Measurements from ENCODE around the gene KRT84.

Gene KRT84

DNA sequence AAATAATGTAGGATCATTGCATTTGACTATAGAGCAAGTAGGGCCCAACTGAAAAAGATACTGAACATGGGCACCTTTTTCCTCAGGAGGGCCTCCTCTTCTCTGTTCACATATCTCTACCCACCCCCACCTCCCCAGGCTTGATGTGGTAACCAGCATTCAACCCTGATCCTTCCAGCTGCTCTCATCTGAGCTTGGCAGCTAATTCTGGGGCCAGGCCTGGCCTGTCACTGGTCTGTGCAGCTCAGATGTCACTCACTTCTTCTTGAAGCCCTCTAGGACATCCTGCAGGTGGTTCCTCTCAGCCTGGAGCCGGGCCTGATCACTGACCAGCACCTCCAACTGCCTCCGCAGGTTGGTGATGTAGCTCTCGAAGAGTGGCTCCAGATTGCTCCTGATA lies 2.1 kb downstream of the KRT84 start:
- DNase-seq: no peak

DNA sequence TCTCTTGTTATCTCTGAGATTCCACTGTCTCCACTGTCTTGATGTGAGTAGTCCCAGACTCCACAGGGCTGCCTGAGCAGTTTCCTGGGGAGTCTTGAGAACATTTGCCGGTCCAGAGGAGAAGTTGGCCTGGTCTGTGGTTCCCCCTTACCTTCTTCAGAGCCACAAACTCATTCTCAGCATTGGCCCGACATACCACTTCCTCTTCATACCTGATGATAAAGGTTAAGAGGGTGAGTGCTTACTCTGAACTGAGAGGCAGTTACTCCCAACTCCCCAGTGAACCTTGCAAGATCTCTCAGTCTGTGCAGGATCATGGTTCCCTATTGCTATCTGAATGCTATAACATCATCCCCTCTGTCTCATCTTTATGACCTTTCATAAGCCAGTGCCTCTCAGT lies 2.6 kb downstream of the KRT84 start:
- DNase-seq: no peak

DNA sequence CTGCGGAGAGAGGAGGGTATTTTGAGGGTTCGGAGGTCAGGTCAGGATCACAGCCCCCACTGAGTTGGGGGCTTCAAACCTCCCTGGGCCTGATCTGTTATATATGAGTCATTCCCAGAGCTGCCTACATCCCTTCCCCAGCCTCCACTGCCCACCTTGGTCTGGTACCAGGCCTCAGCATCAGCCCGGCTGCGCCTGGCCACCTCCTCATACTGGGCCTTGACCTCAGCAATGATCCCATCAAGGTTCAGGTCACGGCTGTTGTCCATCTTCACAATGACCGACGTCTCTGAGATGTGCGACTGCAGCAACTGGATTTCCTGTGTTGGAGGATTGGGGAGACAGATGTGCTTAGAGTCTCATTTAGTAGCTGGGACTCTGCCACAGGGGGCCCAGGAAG lies 4.2 kb downstream of the KRT84 start:
- no peak for DNase-seq

DNA sequence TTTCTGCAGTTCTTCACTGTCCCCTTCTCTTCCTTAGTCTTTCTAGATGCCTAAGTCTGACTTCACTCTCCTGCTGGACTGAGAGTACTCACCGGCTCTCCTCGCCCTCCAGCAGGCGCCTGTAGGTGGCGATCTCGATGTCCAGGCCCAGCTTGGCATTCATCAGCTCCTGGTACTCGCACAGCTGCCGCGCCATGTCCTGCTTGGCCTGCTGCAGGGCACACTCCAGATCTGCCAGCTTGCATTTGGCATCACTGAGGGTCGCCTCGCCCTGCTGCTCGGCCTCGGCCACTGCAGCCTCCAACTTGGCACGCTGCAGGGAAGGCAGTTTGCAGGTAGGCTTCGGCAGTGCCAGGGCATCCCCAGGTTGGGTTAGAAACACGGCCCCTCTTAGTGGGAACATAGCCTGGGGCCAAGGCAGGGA lies 5.2 kb downstream of the KRT84 start:
- DNase-seq: no peak

DNA sequence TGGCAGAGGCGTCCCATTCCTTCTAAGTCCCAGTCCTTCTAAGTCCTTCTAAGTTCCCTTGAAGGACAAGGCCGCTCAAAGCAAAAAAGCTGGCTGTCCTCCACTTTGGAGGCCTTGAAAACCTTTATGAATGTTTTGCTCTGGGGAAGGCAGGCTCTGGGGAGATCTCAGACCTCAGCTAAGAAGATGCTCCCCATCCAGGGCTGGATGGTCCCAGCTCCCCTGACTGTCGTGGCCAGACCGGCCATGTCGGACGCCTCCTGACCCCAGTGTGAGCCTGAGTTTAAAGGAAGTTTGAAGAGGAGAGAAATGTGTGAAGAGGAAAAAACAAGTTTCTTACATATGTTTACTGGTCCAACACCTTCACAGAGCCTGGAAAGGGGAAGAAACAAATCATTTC lies 5.9 kb downstream of the KRT84 start:
- DNase-seq: no peak

DNA sequence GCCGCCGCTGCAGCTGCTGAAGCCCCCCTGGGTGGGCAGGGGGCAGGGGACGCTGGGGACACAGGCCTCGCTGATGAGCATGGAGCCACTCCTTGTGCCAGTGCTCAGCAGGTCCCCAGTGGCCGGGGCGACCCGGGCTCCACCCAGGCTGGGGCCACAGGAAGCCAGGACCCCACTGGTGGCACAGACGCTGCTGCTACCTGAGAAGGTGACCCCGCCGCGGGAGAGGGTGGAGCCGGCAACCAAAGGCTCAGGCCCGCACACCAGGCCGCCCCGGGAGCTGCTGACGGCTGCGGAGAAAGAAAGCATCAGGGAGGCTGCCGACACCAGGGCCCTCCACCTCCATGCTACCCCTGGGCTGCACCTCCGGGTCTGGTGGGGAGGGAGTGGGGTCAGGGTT lies 7.4 kb downstream of the KRT84 start:
- DNase-seq: no peak

DNA sequence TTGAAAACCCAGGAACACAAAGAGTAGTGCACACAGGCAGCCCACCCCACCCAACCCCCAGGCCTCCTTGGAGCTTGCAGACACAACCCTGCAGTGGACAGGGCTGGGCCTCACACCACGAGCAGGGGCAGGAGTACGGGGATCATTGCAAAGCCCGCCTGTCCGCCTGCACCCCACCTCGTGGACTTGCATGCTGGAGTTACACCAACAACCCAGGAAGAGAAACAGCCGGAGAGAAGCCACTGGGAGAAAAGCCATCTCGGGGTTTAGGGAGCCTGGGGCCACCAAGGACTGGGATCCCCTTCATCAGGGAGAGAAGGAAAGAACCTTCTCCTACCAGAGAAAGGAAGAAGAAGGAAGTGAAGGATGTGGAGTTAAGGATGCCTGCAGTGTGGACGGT lies 8.2 kb downstream of the KRT84 start:
- DNase-seq: no peak

DNA sequence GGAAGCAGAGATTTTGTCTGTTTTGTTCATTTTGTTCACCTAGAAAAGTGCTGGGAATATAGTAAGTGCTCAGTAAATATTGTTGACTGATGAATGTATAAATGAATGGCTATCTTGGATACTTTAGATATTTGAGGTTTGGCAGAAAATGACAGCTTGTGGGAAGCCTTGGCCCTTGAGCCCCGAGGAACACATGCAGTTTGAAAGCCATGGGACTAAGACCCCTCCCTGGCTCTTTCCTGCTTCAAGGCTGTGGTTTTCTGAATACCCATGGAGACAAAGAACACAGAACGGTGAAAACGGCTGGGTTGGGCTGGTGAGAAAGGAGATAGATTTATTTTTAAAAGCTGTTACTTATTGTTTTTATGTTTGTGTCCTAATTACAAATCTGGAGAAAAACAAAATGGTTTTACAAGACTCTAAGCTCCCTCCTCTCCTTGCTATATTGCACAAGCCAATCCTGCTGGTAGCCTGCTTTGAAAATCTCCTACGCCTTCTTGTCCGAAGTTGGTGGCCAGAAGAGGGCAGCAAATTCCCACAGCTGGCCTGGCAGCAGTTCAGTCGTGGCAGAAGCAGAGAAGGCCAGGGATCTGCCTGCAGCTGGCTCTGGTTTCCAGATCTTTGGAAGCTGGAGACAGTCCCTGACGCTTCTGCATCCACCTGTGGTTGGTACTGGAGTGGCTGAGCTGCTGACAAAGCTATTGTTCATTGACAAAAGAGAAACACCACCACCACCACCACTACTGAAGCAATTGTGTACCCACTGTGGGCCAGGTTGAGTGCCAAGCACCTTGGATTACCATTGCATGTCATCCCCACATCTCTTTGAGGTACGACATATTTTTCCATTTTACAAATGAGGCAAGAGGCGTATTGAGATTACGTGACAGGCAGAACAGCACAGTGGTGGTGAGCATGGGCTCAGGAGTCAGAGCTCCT lies 13.0 kb downstream of the KRT84 start:
- DNase-seq: peak; percentile 14

DNA sequence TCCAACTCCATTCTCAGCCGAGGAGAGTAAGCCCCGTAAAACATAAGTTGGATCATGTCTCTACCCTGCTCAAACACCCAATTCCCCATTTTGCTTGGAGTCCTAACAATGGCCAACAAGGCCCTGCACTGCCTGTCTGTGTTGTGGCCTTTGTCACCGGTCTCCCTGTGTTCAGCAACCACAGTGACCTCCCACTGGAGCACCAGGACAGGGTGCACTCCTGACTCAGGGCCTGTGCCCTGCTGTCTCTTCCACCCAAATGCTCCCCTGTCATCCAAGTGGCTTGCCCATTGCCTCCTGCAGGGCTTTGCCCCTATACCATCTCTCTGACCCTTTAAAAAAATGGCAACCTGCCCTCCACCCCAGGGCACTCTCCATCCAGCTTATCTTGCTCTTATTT lies 13.7 kb downstream of the KRT84 start:
- DNase-seq: no peak

GRCh38 chr12:52370926-52371608 lies 14.4 kb downstream of the KRT84 start:
- no peak for DNase-seq

GRCh38 chr12:52369809-52370208 lies 15.6 kb downstream of the KRT84 start:
- DNase-seq: no peak

- DNase-seq: no peak
These were observed 16.2 kb downstream of the KRT84 start for GRCh38 chr12:52369211-52369610.

DNA sequence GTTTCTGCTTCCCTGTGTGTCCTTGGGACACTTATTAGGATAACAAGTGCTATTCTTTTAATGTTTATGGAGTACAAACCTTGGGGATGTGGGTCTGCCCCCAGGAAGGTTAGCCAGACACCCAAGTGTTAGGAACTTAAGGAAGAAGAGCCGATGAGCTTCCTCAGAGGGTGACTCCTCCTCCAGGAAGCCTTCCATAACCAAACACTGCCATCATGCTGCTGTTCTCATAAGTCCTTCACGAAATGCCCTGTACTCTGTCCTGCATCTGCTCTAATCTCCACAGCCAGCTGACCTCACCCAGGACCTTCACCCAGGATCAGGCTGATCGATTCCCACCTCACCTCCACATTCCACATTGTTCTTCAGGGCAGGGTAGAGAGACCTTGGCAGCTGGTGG lies 16.9 kb downstream of the KRT84 start:
- no peak for DNase-seq

DNA sequence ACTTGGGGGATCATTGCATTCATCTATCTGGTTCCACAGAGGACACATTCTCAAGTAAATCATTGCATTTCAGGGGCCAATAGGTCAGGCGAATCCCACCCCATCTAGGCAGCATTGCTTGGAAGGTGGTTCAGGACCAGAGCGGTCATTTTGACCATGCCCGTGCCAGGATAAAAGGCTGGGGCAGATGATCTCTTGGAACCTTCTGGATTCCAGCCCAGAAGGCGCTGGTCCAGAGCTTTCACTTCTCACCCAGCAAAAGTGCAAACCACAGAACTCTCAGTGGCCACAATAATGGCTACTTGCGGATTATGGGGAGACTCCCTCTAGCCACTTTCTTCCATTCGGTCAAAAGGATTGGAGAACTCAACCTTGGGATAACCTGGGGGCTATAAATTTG lies 17.6 kb downstream of the KRT84 start:
- no peak for DNase-seq

- no peak for DNase-seq
These were observed 18.5 kb downstream of the KRT84 start, which contains the start of gene KRT85 for GRCh38 chr12:52366738-52367485. Gene KRT85, minus strand, starts transcription at chr12:52367481. Its CDS starts 76 bp downstream, at chr12:52367405.

GRCh38 chr12:52364901-52365489 lies 20.5 kb downstream of the KRT84 start:
- no peak for DNase-seq

DNA sequence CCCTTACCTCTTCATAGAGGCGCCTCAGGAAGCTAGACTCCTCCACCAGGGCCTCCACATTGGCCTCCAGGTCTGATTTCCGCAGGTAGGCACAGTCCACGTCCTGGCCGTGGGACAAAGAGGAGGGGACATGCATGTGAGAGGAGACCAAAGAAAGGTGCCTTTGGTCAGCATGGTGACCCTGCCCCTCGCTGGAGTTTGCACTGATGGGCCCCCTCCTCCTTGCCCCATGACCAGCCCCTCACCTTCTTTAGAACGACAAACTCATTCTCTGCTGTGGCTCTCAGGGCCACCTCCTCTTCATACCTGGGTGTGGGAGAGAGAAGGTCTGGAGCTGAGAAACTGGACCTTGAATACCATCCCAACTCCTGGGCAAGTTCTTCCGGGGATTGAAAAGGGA lies 21.4 kb downstream of the KRT84 start:
- no peak for DNase-seq

GRCh38 chr12:52363111-52363679 lies 22.3 kb downstream of the KRT84 start:
- DNase-seq: no peak

- no peak for DNase-seq
These were observed 23.2 kb downstream of the KRT84 start for GRCh38 chr12:52362118-52362726.

GRCh38 chr12:52361553-52361952 lies 23.9 kb downstream of the KRT84 start:
- no peak for DNase-seq

DNA sequence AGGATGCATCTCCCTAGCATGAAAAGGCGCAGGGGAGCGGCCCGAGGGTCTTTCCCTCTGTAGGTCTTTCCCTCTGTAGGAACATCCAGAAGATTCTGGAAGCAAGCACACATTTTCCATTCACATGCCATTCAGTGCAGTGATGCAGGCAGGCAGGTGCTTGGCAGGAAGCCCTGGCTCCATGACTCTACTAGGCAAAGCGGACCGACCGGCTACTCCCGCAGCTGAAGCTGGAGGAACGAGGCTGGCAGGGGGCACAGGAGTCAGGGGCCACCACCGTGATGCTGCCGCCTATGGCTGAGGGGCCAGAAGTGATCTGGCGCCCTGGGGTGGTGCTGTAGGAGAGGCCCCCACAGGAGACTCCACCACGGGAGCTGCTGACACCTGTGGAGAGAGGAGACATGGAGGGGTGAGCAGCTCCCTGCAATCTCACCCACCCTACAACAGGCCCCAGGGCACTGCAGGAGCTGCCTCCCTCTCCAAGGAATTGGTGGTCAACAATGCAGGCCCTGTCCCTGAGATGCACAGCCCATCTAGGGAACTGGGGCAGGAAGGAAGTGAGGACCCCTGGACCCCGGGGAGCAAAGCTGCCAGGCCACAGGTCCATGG lies 24.7 kb downstream of the KRT84 start:
- no peak for DNase-seq
